CD4-positive, CD25-positive, alpha-beta regulatory T cell (primary cell): ENCODE measurements around the gene TERB1. TPM values are rescaled to one million over a fixed set of nuclear protein-coding genes. Genes with fewer than 3 reads are reported as not detected.
"Not testable (repeated sequence)": the region's sequence is repeated elsewhere in the genome, so short reads cannot be mapped to it uniquely, and the experiment has no call there.

Experiments used
- ATAC-seq, 2 donors: fragments of 150-1000 bp; cut with Tn5 transposase; one replicate each; pipeline ENCODE4 v1.10.0; 2021; ENCODE audit warnings: low read depth in 2 of 2, moderate number of reproducible peaks in 2 of 2, moderate library complexity in 1 of 2
- DNase-seq, 3 donors: peaks; one replicate each; pipeline versions ENCODE4 v3.0.0 to v3.0.0-alpha.2; 2012 to 2022; ENCODE audit warnings: mixed read lengths in 1 of 3
- H3K27ac ChIP-seq: one replicate; pipeline ENCODE4 v1.7.0; 2013; ENCODE audit warnings: mild to moderate bottlenecking, low read length; ENCODE audit not compliant: insufficient read depth, poor library complexity, severe bottlenecking
- H3K27me3 ChIP-seq: one replicate; pipeline ENCODE4 v1.7.0; 2013; ENCODE audit warnings: low read length; ENCODE audit not compliant: control insufficient read depth, insufficient read depth
- H3K36me3 ChIP-seq: one replicate; pipeline ENCODE4 v1.7.0; 2013; ENCODE audit warnings: mild to moderate bottlenecking, low read length, moderate library complexity; ENCODE audit not compliant: control insufficient read depth, insufficient read depth
- H3K4me1 ChIP-seq: 2 replicates; pipeline ENCODE4 v1.7.0; 2013; ENCODE audit warnings: mild to moderate bottlenecking, low read length; ENCODE audit not compliant: insufficient read depth, control insufficient read depth, poor library complexity, severe bottlenecking
- H3K4me3 ChIP-seq: one replicate; pipeline ENCODE4 v1.7.0; 2013; ENCODE audit warnings: low read depth, mild to moderate bottlenecking, low read length, moderate library complexity
- H3K9me3 ChIP-seq, 2 experiments: 1 replicate in 1 of 2; 2 replicates in 1 of 2; pipeline ENCODE4 v1.7.0; 2013; ENCODE audit warnings: low read length in 2 of 2, mild to moderate bottlenecking in 1 of 2, moderate library complexity in 1 of 2; ENCODE audit not compliant: control insufficient read depth in 2 of 2
- H3K27ac Mint-ChIP-seq, 3 donors: one replicate each; pipeline ENCODE4 v1.8.0; 2020 to 2022; ENCODE audit warnings: mild to moderate bottlenecking in 3 of 3, mixed read lengths in 3 of 3, moderate library complexity in 2 of 3
- H3K27me3 Mint-ChIP-seq: one replicate; pipeline ENCODE4 v1.8.0; 2022; ENCODE audit warnings: mild to moderate bottlenecking, mixed read lengths
- H3K36me3 Mint-ChIP-seq: one replicate; pipeline ENCODE4 v1.8.0; 2020; ENCODE audit warnings: mixed read lengths
- H3K4me1 Mint-ChIP-seq, 4 donors: one replicate each; pipeline ENCODE4 v1.8.0; 2020 to 2022; ENCODE audit warnings: mixed read lengths in 4 of 4, mild to moderate bottlenecking in 1 of 4
- H3K4me3 Mint-ChIP-seq, 4 donors: one replicate each; pipeline ENCODE4 v1.8.0; 2020 to 2022; ENCODE audit warnings: mild to moderate bottlenecking in 4 of 4, mixed read lengths in 4 of 4, moderate library complexity in 3 of 4
- H3K9me3 Mint-ChIP-seq, 7 donors: one replicate each; pipeline ENCODE4 v1.8.0; 2020 to 2022; ENCODE audit warnings: mixed read lengths in 7 of 7, mild to moderate bottlenecking in 3 of 7, moderate library complexity in 2 of 7
- polyA plus RNA-seq, 4 donors: library from polyadenylated mRNA; unstranded; fragments of 300-500 nt; fragmentation: Illumina TruSeq; gene quantifications; one replicate each; pipeline ENCODE4 v1.2.3, GENCODE V29; 2021
- total RNA-seq: library from RNA; stranded (reverse); gene quantifications from one replicate; pipeline ENCODE4 v1.2.3, GENCODE V29; 2022

TERB1 gene
- total and polyA plus RNA-seq, 5 donors from 2014 or later: 0.20 TPM; not detected in 4

DNA sequence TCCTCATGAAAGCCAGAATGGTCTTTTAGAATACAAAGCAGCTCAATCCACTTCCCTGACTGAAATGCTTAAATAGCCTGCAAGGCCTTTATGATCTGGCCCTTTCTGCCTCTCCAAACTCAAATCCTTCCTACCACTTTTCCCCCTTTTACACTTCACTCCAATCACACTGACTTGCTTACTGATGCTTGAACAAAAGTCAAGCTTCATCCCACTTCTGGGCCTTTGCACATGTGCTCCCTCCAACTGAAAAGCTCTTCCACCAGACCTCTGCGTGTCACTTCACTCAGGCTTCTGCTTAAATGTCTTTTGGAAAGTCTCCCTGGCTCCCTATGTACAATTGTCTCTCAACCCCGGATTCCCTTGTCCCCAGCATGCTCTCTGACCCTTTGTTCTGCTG, 13.3 kb upstream of the TERB1 start:
- H3K9me3 Mint-ChIP-seq: no peaks in the 10 kb centered on the region
- H3K27ac Mint-ChIP-seq: peak overlapping the region in 1 of 3 donors; percentile 49
- Histone ChIP-seq H3K9me3 (no peaks in the 10 kb centered on the region), H3K27ac (no peak overlapping the region), H3K36me3 (peaks cover 90% of the 10 kb centered on the region), H3K4me1 (no peaks in the 10 kb centered on the region), H3K27me3 (no peaks in the 10 kb centered on the region), H3K4me3 (no peak overlapping the region)
- no peak overlapping the region for H3K4me3 Mint-ChIP-seq
- H3K27me3 Mint-ChIP-seq: no peaks in the 10 kb centered on the region
- peaks cover 0 to 10% (median 3%) of the 10 kb centered on the region in 4 donors for H3K4me1 Mint-ChIP-seq
- ATAC-seq (no peak), DNase-seq (no peak)
- peaks cover 58% of the 10 kb centered on the region for H3K36me3 Mint-ChIP-seq

GRCh38 chr16:66811043-66811442, 9.7 kb upstream of the TERB1 start:
- H3K27ac Mint-ChIP-seq: peak overlapping the region in 1 of 3 donors; percentile 59
- H3K27me3 Mint-ChIP-seq: no peaks in the 10 kb centered on the region
- peaks cover 49% of the 10 kb centered on the region for H3K36me3 Mint-ChIP-seq
- H3K9me3 Mint-ChIP-seq: peaks cover 0 to 1% (median 0%) of the 10 kb centered on the region in 7 donors
- peaks cover 0 to 4% (median 1%) of the 10 kb centered on the region in 4 donors for H3K4me1 Mint-ChIP-seq
- H3K27me3 ChIP-seq: no peaks in the 10 kb centered on the region
- H3K4me3 Mint-ChIP-seq: no peak overlapping the region
- DNase-seq (no peak), ATAC-seq (no peak)
- H3K36me3 ChIP-seq: peaks cover 86% of the 10 kb centered on the region
- H3K4me1 ChIP-seq: no peaks in the 10 kb centered on the region
- H3K9me3 ChIP-seq: no peaks in the 10 kb centered on the region
- no peak overlapping the region for H3K4me3 ChIP-seq
- no peak overlapping the region for H3K27ac ChIP-seq

GRCh38 chr16:66810391-66810790, 9.0 kb upstream of the TERB1 start:
- H3K27me3 Mint-ChIP-seq: no peaks in the 10 kb centered on the region
- no peak for DNase-seq
- Histone ChIP-seq H3K27ac (no peak overlapping the region), H3K36me3 (peaks cover 86% of the 10 kb centered on the region), H3K4me3 (no peak overlapping the region), H3K9me3 (no peaks in the 10 kb centered on the region), H3K4me1 (no peaks in the 10 kb centered on the region), H3K27me3 (no peaks in the 10 kb centered on the region)
- ATAC-seq: no peak
- H3K4me3 Mint-ChIP-seq: no peak overlapping the region
- H3K27ac Mint-ChIP-seq: no peak overlapping the region
- H3K9me3 Mint-ChIP-seq: peaks cover 0 to 1% (median 0%) of the 10 kb centered on the region in 7 donors
- H3K36me3 Mint-ChIP-seq: peaks cover 53% of the 10 kb centered on the region
- peaks cover 0 to 4% (median 1%) of the 10 kb centered on the region in 4 donors for H3K4me1 Mint-ChIP-seq

DNA sequence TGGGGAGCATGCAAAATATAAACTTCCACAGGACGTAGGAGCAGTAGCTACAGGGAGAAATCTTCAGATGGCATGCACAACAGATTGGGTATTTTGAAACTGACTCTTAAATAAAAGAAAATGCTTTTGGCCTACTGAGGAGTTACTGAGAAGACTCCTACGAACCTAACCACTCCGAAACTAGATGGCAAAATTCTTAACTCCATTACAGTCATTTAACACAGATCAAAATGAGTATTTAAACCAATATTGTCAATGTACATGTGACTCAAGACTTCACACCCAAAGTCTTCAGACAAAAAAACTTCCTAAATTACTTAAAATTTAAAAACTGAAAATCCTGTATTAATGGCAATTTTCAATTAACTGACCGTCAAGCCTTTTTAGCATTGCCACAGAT, 8.4 kb upstream of the TERB1 start:
- peaks cover 54% of the 10 kb centered on the region for H3K36me3 Mint-ChIP-seq
- H3K36me3 ChIP-seq: peaks cover 86% of the 10 kb centered on the region
- no peak for ATAC-seq

DNA sequence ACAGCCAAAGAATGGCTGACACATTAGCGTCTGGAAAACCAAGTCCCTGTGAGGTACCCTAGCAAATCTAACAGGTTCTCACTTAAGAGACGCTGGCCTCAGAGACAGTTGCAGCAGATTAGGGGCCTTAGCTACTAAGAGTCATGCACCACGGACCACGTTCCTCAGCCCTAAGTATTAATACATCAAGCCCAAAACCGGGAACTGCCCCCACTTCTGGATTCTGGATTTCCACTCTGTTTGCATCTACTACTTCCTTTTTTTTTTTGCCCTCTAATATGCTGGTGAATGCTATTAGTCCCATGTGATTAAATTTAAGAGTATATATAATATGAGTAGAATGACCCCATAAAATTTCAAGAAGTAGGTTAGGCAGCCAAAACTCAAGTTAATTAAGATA, 775 bp upstream of the TERB1 start:
- ATAC-seq: no peak
- peaks cover 24% of the 10 kb centered on the region for H3K36me3 Mint-ChIP-seq
- Histone ChIP-seq H3K27ac (no peak overlapping the region), H3K27me3 (no peaks in the 10 kb centered on the region), H3K4me3 (no peak overlapping the region), H3K9me3 (no peaks in the 10 kb centered on the region), H3K36me3 (peaks cover 56% of the 10 kb centered on the region), H3K4me1 (no peaks in the 10 kb centered on the region)
- peaks cover 0 to 5% (median 0%) of the 10 kb centered on the region in 4 donors for H3K4me1 Mint-ChIP-seq
- H3K27ac Mint-ChIP-seq: no peak overlapping the region
- peaks cover 0 to 1% (median 0%) of the 10 kb centered on the region in 7 donors for H3K9me3 Mint-ChIP-seq
- no peaks in the 10 kb centered on the region for H3K27me3 Mint-ChIP-seq
- no peak overlapping the region for H3K4me3 Mint-ChIP-seq
- no peak for DNase-seq

More for the DNA sequence above, 8.4 kb upstream of the TERB1 start:
- Histone ChIP-seq H3K4me3 (no peak overlapping the region), H3K4me1 (no peaks in the 10 kb centered on the region), H3K27ac (no peak overlapping the region), H3K27me3 (no peaks in the 10 kb centered on the region), H3K9me3 (no peaks in the 10 kb centered on the region)
- H3K4me3 Mint-ChIP-seq: no peak overlapping the region
- H3K27ac Mint-ChIP-seq: no peak overlapping the region
- H3K27me3 Mint-ChIP-seq: no peaks in the 10 kb centered on the region
- no peak for DNase-seq
- peaks cover 0 to 4% (median 1%) of the 10 kb centered on the region in 4 donors for H3K4me1 Mint-ChIP-seq
- H3K9me3 Mint-ChIP-seq: peaks cover 0 to 1% (median 0%) of the 10 kb centered on the region in 7 donors

- H3K9me3 Mint-ChIP-seq: no peaks in the 10 kb centered on the region
These were observed 528 bp downstream of the TERB1 start for GRCh38 chr16:66800856-66801255.

DNA sequence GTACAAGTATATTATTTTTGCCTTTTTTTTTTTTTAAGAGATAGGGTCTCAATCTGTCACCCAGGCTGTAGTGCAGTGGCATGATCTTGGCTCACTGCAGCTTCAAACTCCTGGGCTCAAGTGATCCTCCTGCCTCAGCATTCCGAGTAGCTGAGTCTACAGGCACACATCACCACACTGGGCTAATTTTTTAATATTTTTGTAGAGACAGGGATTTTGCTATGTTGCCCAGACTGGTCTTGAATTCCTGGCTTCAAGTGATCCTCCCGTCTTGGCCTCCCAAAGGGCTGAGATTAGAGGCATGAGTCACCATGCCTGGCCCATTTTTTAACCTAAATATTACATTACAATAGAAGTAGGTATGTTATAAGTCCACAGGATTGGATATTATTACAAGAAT, 3.2 kb downstream of the TERB1 start:
- Mint-ChIP-seq H3K9me3 (no peaks in the 10 kb centered on the region), H3K36me3 (peaks cover 4% of the 10 kb centered on the region), H3K27me3 (no peaks in the 10 kb centered on the region), H3K4me1 (peaks cover 0 to 5% (median 0%) of the 10 kb centered on the region in 4 donors), H3K27ac (peak overlapping the region in 1 of 3 donors; percentile 34), H3K4me3 (no peak overlapping the region)
- no peaks in the 10 kb centered on the region for H3K4me1 ChIP-seq
- no peak overlapping the region for H3K4me3 ChIP-seq
- H3K9me3 ChIP-seq: no peaks in the 10 kb centered on the region
- DNase-seq (no peak), ATAC-seq (no peak)
- H3K27ac ChIP-seq: no peak overlapping the region
- peaks cover 19% of the 10 kb centered on the region for H3K36me3 ChIP-seq
- H3K27me3 ChIP-seq: no peaks in the 10 kb centered on the region

More at GRCh38 chr16:66800856-66801255, 528 bp downstream of the TERB1 start:
- DNase-seq (no peak), ATAC-seq (no peak)
- Histone ChIP-seq H3K9me3 (no peaks in the 10 kb centered on the region), H3K27ac (no peak overlapping the region), H3K4me3 (no peak overlapping the region), H3K36me3 (peaks cover 43% of the 10 kb centered on the region), H3K27me3 (no peaks in the 10 kb centered on the region), H3K4me1 (no peaks in the 10 kb centered on the region)
- H3K4me3 Mint-ChIP-seq: no peak overlapping the region
- peaks cover 24% of the 10 kb centered on the region for H3K36me3 Mint-ChIP-seq
- H3K4me1 Mint-ChIP-seq: peaks cover 0 to 5% (median 0%) of the 10 kb centered on the region in 4 donors
- no peak overlapping the region for H3K27ac Mint-ChIP-seq
- no peaks in the 10 kb centered on the region for H3K27me3 Mint-ChIP-seq

DNA sequence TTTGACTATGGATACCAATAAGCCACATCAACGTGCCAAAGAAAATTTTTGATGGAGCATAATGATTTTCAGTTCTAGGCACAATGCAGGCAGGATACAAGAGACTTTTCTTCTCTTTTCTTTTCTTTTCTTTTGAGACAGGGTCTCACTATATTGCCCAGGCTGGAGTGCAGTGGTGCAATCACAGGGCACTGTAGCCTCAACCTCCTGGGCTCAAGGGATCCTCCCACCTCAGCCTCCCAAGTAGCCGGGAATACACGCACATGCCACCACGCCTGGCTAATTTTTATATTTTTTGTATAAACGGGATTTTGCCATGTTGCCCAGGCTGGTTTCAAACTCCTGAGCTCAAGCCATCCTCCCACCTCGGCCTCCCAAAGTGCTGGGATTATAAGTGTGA, 7.4 kb downstream of the TERB1 start:
- not testable (repeated sequence) for ATAC-seq, H3K36me3 Mint-ChIP-seq, H3K36me3 ChIP-seq, H3K27me3 ChIP-seq, H3K4me3 ChIP-seq, H3K4me1 ChIP-seq, H3K4me1 Mint-ChIP-seq, H3K9me3 ChIP-seq, H3K9me3 Mint-ChIP-seq, H3K27ac Mint-ChIP-seq, H3K4me3 Mint-ChIP-seq, DNase-seq, H3K27ac ChIP-seq, H3K27me3 Mint-ChIP-seq
